ENCODE results near the gene SORBS2.
"Not testable (repeated sequence)": the region's sequence is repeated elsewhere in the genome, so short reads cannot be mapped to it uniquely, and the experiment has no call there.

SORBS2 gene

GRCh38 chr4:185713731-185714130, 98.3 kb downstream of the SORBS2 start:
- TF ChIP-seq, protein P1, sequence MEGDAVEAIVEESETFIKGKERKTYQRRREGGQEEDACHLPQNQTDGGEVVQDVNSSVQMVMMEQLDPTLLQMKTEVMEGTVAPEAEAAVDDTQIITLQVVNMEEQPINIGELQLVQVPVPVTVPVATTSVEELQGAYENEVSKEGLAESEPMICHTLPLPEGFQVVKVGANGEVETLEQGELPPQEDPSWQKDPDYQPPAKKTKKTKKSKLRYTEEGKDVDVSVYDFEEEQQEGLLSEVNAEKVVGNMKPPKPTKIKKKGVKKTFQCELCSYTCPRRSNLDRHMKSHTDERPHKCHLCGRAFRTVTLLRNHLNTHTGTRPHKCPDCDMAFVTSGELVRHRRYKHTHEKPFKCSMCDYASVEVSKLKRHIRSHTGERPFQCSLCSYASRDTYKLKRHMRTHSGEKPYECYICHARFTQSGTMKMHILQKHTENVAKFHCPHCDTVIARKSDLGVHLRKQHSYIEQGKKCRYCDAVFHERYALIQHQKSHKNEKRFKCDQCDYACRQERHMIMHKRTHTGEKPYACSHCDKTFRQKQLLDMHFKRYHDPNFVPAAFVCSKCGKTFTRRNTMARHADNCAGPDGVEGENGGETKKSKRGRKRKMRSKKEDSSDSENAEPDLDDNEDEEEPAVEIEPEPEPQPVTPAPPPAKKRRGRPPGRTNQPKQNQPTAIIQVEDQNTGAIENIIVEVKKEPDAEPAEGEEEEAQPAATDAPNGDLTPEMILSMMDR (IDR thresholded peaks at IDR 0.05; ENCODE audit: borderline replicate concordance, insufficient read depth, low read depth, low read length), result no peak
- H3K4me3 ChIP-seq (ENCODE audit: low read depth, low read length), result no peak overlapping the region

GRCh38 chr4:185713272-185713671, 98.7 kb downstream of the SORBS2 start:
- TF ChIP-seq, protein P1 (IDR thresholded peaks at IDR 0.05; ENCODE audit: borderline replicate concordance, insufficient read depth, low read depth, low read length), result no peak
- H3K4me3 ChIP-seq (ENCODE audit: low read depth, low read length), result no peak overlapping the region

- TF ChIP-seq, protein P1 (IDR thresholded peaks at IDR 0.05; ENCODE audit: borderline replicate concordance, insufficient read depth, low read depth, low read length), result no peak
- H3K4me3 ChIP-seq (ENCODE audit: low read depth, low read length), result no peak overlapping the region
Observed at GRCh38 chr4:185712350-185713024, 99.5 kb downstream of the SORBS2 start.

DNA sequence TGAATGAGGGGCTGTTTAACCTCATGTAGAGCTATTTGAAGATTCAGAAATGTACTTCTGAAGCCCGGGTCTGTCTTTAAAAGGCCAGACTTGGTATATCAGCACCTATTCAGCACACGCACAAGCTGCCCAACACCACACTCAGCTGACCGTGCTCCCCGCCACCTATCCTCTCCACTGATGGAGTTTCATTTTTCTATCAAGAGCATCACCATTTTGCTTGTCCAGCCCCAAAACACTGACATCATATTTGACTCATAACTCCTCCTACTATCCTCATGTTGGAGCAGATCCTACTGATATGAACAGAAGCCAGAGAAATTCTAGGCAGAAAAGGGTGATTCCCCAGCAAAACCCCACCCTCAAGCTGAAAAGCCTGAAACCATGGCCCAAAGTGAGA, 100.3 kb downstream of the SORBS2 start:
- no peak overlapping the region for H3K4me3 ChIP-seq (ENCODE audit: low read depth, low read length)
- TF ChIP-seq, protein P1 (IDR thresholded peaks at IDR 0.05; ENCODE audit: borderline replicate concordance, insufficient read depth, low read depth, low read length), result no peak

DNA sequence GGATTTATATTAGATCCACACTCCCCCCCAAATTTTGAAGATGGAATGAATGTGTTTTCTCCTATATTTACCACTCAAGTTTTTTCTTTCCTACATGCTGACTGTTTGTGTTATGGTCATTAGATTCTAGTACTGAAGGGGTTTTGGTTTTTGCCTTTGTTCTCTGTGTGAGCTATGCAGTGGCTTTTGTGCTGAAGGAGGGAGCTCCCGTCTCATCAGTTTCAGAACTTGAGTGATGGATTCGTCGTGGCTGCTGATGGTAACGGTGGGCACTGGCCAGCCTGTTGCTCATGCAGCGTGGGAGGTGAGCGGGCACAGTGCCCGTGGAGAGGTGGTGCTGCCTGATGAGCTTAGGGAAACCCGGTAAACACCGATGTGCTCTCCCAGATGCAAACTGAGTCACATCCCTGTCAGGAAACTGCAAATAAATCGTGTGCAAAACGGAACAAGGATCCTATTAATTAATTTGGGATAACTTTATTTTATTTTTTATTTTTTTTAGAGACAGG, 101.5 kb downstream of the SORBS2 start:
- H3K4me3 ChIP-seq (ENCODE audit: low read depth, low read length), result no peak overlapping the region
- TF ChIP-seq, protein P1 (IDR thresholded peaks at IDR 0.05; ENCODE audit: borderline replicate concordance, insufficient read depth, low read depth, low read length), result no peak

- TF ChIP-seq, protein P1 (IDR thresholded peaks at IDR 0.05; ENCODE audit: borderline replicate concordance, insufficient read depth, low read depth, low read length), result no peak
- no peak overlapping the region for H3K4me3 ChIP-seq (ENCODE audit: low read depth, low read length)
Observed at GRCh38 chr4:185709802-185710486, 102.0 kb downstream of the SORBS2 start.

DNA sequence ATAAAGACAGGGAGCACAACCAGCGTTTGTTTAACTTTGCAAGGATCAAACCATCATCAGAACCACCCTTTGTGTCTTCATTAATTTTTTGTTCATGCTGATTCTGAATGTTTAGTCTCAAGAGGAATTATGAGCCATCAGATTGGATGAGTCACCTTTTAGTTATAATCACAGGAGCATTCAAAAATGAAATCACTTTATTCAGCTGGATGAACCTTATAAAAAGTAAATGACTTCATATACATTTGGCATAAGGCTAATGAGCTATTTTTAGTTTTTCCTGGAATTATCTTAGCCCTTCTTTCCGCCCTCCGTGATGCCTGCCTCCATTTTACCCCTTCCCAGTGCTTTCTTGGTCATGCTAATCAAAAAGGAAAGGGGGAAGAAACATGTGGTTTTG, 103.6 kb downstream of the SORBS2 start:
- H3K4me3 ChIP-seq (ENCODE audit: low read depth, low read length), result no peak overlapping the region
- TF ChIP-seq, protein P1 (IDR thresholded peaks at IDR 0.05; ENCODE audit: borderline replicate concordance, insufficient read depth, low read depth, low read length), result no peak

- H3K4me3 ChIP-seq (ENCODE audit: low read depth, low read length), result not testable (repeated sequence)
Observed at GRCh38 chr4:185707622-185708021, 104.4 kb downstream of the SORBS2 start.
